K562 (cell line): Measurements from ENCODE around the gene RRP7A. TPM values are rescaled to one million over a fixed set of nuclear protein-coding genes. Genes with fewer than 3 reads are reported as not detected.
"Not testable (repeated sequence)": the region's sequence is repeated elsewhere in the genome, so short reads cannot be mapped to it uniquely, and the experiment has no call there.

Experiments
- ATAC-seq: fragments of 200-7000 bp; cut with Tn5 transposase; 3 replicates; pipeline ENCODE4 v1.9.1; 2020; ENCODE audit warnings: moderate library complexity
- BruUV-seq: library from RNA; stranded (reverse); fragments of 400-500 nt; replicated peaks from 2 replicates; lab custom pipeline; 2021; lab: Mats Ljungman, UMichigan
- CTCF ChIA-PET: fragments of 300-600 bp; formaldehyde crosslinking; extraction: SDS; loops from one replicate; lab custom pipeline; 2021; ENCODE audit warnings: low intra/inter-chr PET ratio; lab: Yijun Ruan, JAX
- POLR2A ChIA-PET: fragments of 300-600, 350-650 bp; sonication (Branson Sonifier 250); formaldehyde crosslinking; extraction: SDS; loops from one replicate; lab custom pipeline; 2021; ENCODE audit warnings: antibody characterized with exemption, inconsistent platforms; lab: Yijun Ruan, JAX
- DNase-seq, 4 experiments: peaks; one replicate each; pipeline versions ENCODE4 v3.0.0 to v3.0.0-alpha.2; 2011 to 2018; ENCODE audit warnings: low spot score in 3 of 4, mixed read lengths in 3 of 4; ENCODE audit errors: extremely low read depth in 1 of 4
- FAIRE-seq: peaks from 2 replicates; lab custom pipeline; 2011; peaks lifted over from hg19 to GRCh38; lab: Jason Lieb, UNC
- H2AFZ ChIP-seq: 2 replicates; pipeline ENCODE4 v1.6.0; 2011; ENCODE audit warnings: low read depth, low read length, control low read depth, inconsistent platforms
- H3K27ac ChIP-seq: fragments of 200-600 bp; 3 replicates; pipeline ENCODE4 v1.8.0; 2011; ENCODE audit warnings: low read depth, mild to moderate bottlenecking, control low read depth, inconsistent platforms, low read length, moderate library complexity, mixed read lengths; ENCODE audit errors: extremely low read depth
- H3K27me3 ChIP-seq, 2 experiments: fragments of 300-600 bp in 1 of 2; 2 replicates in 1 of 2; 3 replicates in 1 of 2; pipeline versions ENCODE4 v1.6.0 to v1.8.0; 2011; ENCODE audit warnings: inconsistent platforms in 2 of 2, low read length in 2 of 2, mild to moderate bottlenecking in 1 of 2, mixed read lengths in 1 of 2, moderate library complexity in 1 of 2; ENCODE audit not compliant: control insufficient read depth in 2 of 2, insufficient read depth in 2 of 2
- H3K36me3 ChIP-seq: fragments of 300-600 bp; 3 replicates; pipeline ENCODE4 v1.8.0; 2011; ENCODE audit warnings: mild to moderate bottlenecking, low read length, inconsistent platforms; ENCODE audit not compliant: control insufficient read depth, insufficient read depth
- H3K4me1 ChIP-seq, 2 experiments: fragments of 200-600 bp in 1 of 2; replicated peaks in 1 of 2; 2 replicates in 1 of 2; 3 replicates in 1 of 2; pipeline versions ENCODE4 v1.5.1 to v1.8.0; 2011; ENCODE audit warnings: inconsistent platforms in 2 of 2, low read length in 2 of 2, mild to moderate bottlenecking in 1 of 2, mixed read lengths in 1 of 2, moderate library complexity in 1 of 2; ENCODE audit not compliant: control insufficient read depth in 2 of 2, insufficient read depth in 2 of 2
- H3K4me2 ChIP-seq: 2 replicates; pipeline ENCODE4 v1.6.1; 2011; ENCODE audit warnings: low read length, control low read depth, inconsistent platforms, mixed read lengths; ENCODE audit not compliant: insufficient read depth
- H3K4me3 ChIP-seq: fragments of 200-600 bp; sonication (generic), shearing (Covaris generic); 2 replicates; pipeline ENCODE4 v1.5.1; 2016; ENCODE audit warnings: control low read depth, inconsistent platforms
- H3K79me2 ChIP-seq: fragments of 200-600 bp; 3 replicates; pipeline ENCODE4 v1.8.0; 2011; ENCODE audit warnings: low read length, inconsistent platforms; ENCODE audit not compliant: control insufficient read depth, insufficient read depth
- H3K9ac ChIP-seq, 2 experiments: 2 replicates each; pipeline versions ENCODE4 v1.6.0 to v1.6.1; 2011; ENCODE audit warnings: low read depth in 2 of 2, low read length in 2 of 2, control low read depth in 1 of 2, inconsistent platforms in 1 of 2, mild to moderate bottlenecking in 1 of 2, mixed read lengths in 1 of 2; ENCODE audit not compliant: insufficient read depth in 1 of 2
- H3K9me1 ChIP-seq: one replicate; pipeline ENCODE4 v1.6.0; 2011; ENCODE audit warnings: inconsistent platforms, mild to moderate bottlenecking, low read length, moderate library complexity; ENCODE audit not compliant: control insufficient read depth, insufficient read depth
- H3K9me3 ChIP-seq: replicated peaks from 2 replicates; pipeline ENCODE4 v1.5.1; 2011; ENCODE audit warnings: low read depth, low read length, inconsistent platforms; ENCODE audit not compliant: control insufficient read depth, insufficient read depth
- H4K20me1 ChIP-seq: replicated peaks from 2 replicates; pipeline ENCODE4 v1.6.1; 2011; ENCODE audit warnings: low read length, inconsistent platforms, mixed read lengths; ENCODE audit not compliant: control insufficient read depth, insufficient read depth
- ADNP ChIP-seq: fragments of 200-800 bp; sonication (Bioruptor generic); IDR thresholded peaks from 2 replicates; pipeline ENCODE4 v1.6.1; 2016; ENCODE audit warnings: missing genetic modification characterization, missing compliant biosample characterization
- NRF1 ChIP-seq, 2 experiments: fragments of 450-650 bp; IDR thresholded peaks in 1 of 2; conservative IDR thresholded peaks in 1 of 2; 2 replicates each; pipeline ENCODE4 v1.6.1; 2014; ENCODE audit warnings: mild to moderate bottlenecking in 2 of 2
- WGBS: fragments of 100-300 bp; shearing (Covaris generic); methylation state at CpG from one replicate; pipeline ENCODE4 v1.1.6; 2016; ENCODE audit warnings: low coverage, mixed read lengths; ENCODE audit not compliant: insufficient coverage; ENCODE audit errors: missing lambda C conversion rate; 5-methylcytosine and 5-hydroxymethylcytosine counted together
- in situ Hi-C: fragments of 300-500 bp; cut with MboI; formaldehyde crosslinking; loops from 4 replicates; pipeline ENCODE4 v1.15.0; 2018; ENCODE audit warnings: inconsistent platforms, mixed read lengths
- intact Hi-C: fragments of 100-400 bp; cut with micrococcal nuclease; formaldehyde crosslinking; loops from 2 replicates; pipeline ENCODE4 v1.14.2; 2022
- polyA plus RNA-seq, 8 experiments: library from polyadenylated mRNA; depleted of rRNA in 4 of 8; stranded (reverse) in 5 of 8; unstranded in 3 of 8; fragments of >200 nt; fragmentation: Nextera tagmentation in 2 of 8; fragmentation: Illumina TruSeq in 1 of 8; extraction: Ambion mirVana in 2 of 8; extraction: Trizol in 1 of 8; gene quantifications; 2 replicates each; pipeline versions ENCODE4 v1.2.1 to v1.2.3, GENCODE V29; 2011 to 2014; ENCODE audit warnings: inconsistent platforms in 1 of 8, missing spikeins in 1 of 8
- total RNA-seq, 7 experiments: library from RNA; depleted of rRNA in 6 of 7; stranded (reverse); fragments of >200 nt in 6 of 7; fragmentation: Illumina TruSeq in 2 of 7; extraction: Trizol in 2 of 7; gene quantifications; 2 replicates each; pipeline versions ENCODE4 v1.2.1 to v1.2.3, GENCODE V29; 2011 to 2021; ENCODE audit warnings: low replicate concordance in 1 of 7
- TF ChIP-seq, protein P1 (sequence below): fragments of 450-650 bp; IDR thresholded peaks from 2 replicates; pipeline ENCODE4 v1.6.1; 2017; ENCODE audit warnings: antibody characterized with exemption, mild to moderate bottlenecking
- TF ChIP-seq, protein P2 (sequence below): sonication (generic); formaldehyde crosslinking; IDR thresholded peaks from 2 replicates; pipeline ENCODE4 v1.8.0; 2022; ENCODE audit warnings: missing genetic modification reagents, mild to moderate bottlenecking, moderate library complexity, borderline replicate concordance

The RRP7A gene
- total and polyA plus RNA-seq, 9 of the 15 experiments (the other 6 are each of a cell fraction or from before 2014, with no cell fraction given): 3.4 to 74.1 (median 40.3) TPM

DNA sequence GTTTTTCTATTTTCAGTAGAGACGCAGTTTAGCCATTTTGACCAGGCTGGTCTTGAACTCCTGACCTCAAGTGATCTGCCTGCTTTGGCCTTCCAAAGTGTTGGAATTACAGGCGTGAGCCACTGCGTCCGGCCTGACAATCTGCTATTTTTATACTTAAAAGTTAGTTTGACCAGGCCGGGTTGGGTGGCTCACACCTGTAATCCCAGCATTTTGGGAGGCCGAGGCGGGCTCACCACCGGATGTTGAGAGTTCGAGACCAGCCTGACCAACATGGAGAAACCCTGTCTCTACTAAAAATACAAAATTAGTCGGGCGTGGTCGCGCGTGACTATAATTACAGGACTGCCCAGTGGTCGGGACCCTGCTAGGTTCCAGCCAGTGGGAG is 19.8 kb downstream of the RRP7A start:
- H3K79me2 ChIP-seq, H3K4me2 ChIP-seq, H3K9me1 ChIP-seq, H3K36me3 ChIP-seq, H3K9me3 ChIP-seq: not testable (repeated sequence)
- TF ChIP-seq ADNP (tag): peak; percentile 63
- TF ChIP-seq, all 486 proteins: peak for 1; not testable (repeated sequence) for 485
- CTCF ChIA-PET, H3K4me3 ChIP-seq, in situ Hi-C loops, intact Hi-C loops, BruUV-seq, DNase-seq, H3K27me3 ChIP-seq, FAIRE-seq, ATAC-seq, H4K20me1 ChIP-seq: not testable (repeated sequence)
- Histone ChIP-seq H2AFZ (peak overlapping the region; percentile 55), H3K27ac (peak overlapping the region; percentile 74; the same call in 1 of the 3 replicates), H3K4me1 (peaks cover 9 to 13% of the 10 kb centered on the region in 2 experiments; a peak in 4 of 5 replicates), H3K9ac (peak overlapping the region in 1 of 2 experiments; percentile 10; a peak in 1 of 4 replicates)
- 17% methylated on average over 8 of the region's 15 CpGs for WGBS
- POLR2A ChIA-PET: interaction anchor here (0.6 to 1.4 kb wide), 5 partner anchors 10 to 559 kb away, joined by 3 to 6 read pairs (median 3); partner anchors contain the start of gene POLDIP3

DNA sequence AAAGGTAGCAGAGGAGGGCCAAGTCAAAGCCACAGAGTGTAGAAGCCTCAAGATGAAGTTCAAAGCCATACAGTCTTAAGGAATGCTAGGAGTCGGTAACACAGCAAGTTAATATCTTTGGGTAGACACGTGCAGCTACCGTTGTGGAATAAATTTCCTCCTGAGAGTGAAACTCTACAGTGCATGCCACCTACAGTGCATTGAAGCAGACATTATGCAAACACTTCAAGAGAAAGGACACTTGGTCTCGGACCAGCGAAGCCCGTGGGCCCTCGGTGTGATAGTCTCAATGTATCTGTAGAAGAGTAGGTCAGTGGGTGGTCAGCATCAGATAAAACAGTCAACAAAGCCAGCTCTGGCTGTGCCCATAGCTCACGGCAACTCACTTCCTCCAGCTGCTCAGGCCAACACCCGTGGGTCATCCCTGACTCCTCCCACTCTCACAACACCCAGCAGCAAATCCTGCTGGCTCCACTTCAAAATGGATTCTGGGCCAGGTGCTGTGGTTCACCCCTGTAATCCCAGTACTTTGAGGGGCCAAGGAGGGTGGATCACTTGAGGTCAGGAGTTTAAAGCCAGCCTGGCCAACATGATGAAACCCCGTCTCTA is 24.0 kb downstream of the RRP7A start:
- H3K9me1 ChIP-seq, H4K20me1 ChIP-seq, in situ Hi-C loops, H3K27me3 ChIP-seq, H3K36me3 ChIP-seq, H3K9me3 ChIP-seq, FAIRE-seq, H3K79me2 ChIP-seq, POLR2A ChIA-PET, H3K27ac ChIP-seq, H3K4me3 ChIP-seq, BruUV-seq, CTCF ChIA-PET, intact Hi-C loops: not testable (repeated sequence)
- peak overlapping the region in 1 of 2 experiments; percentile 52; a peak in 1 of 4 replicates for H3K9ac ChIP-seq
- peak overlapping the region; percentile 83 for H2AFZ ChIP-seq
- DNase-seq: peak in 2 of 4 experiments; percentile 1 to 48
- 0 out of 2 replicates have a peak overlapping the region, but pooled peaks have one; percentile 2 for H3K4me2 ChIP-seq
- TF ChIP-seq, protein P1, sequence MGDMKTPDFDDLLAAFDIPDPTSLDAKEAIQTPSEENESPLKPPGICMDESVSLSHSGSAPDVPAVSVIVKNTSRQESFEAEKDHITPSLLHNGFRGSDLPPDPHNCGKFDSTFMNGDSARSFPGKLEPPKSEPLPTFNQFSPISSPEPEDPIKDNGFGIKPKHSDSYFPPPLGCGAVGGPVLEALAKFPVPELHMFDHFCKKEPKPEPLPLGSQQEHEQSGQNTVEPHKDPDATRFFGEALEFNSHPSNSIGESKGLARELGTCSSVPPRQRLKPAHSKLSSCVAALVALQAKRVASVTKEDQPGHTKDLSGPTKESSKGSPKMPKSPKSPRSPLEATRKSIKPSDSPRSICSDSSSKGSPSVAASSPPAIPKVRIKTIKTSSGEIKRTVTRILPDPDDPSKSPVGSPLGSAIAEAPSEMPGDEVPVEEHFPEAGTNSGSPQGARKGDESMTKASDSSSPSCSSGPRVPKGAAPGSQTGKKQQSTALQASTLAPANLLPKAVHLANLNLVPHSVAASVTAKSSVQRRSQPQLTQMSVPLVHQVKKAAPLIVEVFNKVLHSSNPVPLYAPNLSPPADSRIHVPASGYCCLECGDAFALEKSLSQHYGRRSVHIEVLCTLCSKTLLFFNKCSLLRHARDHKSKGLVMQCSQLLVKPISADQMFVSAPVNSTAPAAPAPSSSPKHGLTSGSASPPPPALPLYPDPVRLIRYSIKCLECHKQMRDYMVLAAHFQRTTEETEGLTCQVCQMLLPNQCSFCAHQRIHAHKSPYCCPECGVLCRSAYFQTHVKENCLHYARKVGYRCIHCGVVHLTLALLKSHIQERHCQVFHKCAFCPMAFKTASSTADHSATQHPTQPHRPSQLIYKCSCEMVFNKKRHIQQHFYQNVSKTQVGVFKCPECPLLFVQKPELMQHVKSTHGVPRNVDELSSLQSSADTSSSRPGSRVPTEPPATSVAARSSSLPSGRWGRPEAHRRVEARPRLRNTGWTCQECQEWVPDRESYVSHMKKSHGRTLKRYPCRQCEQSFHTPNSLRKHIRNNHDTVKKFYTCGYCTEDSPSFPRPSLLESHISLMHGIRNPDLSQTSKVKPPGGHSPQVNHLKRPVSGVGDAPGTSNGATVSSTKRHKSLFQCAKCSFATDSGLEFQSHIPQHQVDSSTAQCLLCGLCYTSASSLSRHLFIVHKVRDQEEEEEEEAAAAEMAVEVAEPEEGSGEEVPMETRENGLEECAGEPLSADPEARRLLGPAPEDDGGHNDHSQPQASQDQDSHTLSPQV: peak; percentile 27; the same call in 1 of the 2 replicates
- TF ChIP-seq, protein P2, sequence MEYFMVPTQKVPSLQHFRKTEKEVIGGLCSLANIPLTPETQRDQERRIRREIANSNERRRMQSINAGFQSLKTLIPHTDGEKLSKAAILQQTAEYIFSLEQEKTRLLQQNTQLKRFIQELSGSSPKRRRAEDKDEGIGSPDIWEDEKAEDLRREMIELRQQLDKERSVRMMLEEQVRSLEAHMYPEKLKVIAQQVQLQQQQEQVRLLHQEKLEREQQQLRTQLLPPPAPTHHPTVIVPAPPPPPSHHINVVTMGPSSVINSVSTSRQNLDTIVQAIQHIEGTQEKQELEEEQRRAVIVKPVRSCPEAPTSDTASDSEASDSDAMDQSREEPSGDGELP: peak; percentile 55; the same call in 1 of the 2 replicates
- TF ChIP-seq NRF1 (conservative IDR thresholded peaks at IDR 0.05 in 1 of 2, IDR thresholded peaks at IDR 0.05 in 1 of 2): 0 out of 4 replicates have a peak, but pooled peaks of 1 of the 2 experiments have one; percentile 9
- H3K4me1 ChIP-seq: peaks cover 9 to 13% of the 10 kb centered on the region in 2 experiments; a peak in 4 of 5 replicates
- ATAC-seq: peak; percentile 41
- WGBS: 11% methylated on average over 8 of the region's 10 CpGs
